GM19351 (cell line): Measurements from ENCODE around the gene ESRRB.

Experiments used
- ATAC-seq: cut with Tn5 transposase; IDR thresholded peaks from one replicate; pipeline ENCODE4 v1.9.1; 2021; ENCODE audit warnings: mild to moderate bottlenecking, moderate library complexity; ENCODE audit not compliant: unreplicated experiment

ESRRB gene

GRCh38 chr14:76375947-76376404, at the start of gene ESRRB:
Gene ESRRB, plus strand, starts transcription at chr14:76376137. Its CDS starts 265 bp downstream, at chr14:76376402.
- no peak for ATAC-seq

GRCh38 chr14:76326918-76327689, 48.8 kb upstream of the ESRRB start:
- no peak for ATAC-seq

GRCh38 chr14:76328457-76329137, 47.3 kb upstream of the ESRRB start:
- ATAC-seq: no peak

DNA sequence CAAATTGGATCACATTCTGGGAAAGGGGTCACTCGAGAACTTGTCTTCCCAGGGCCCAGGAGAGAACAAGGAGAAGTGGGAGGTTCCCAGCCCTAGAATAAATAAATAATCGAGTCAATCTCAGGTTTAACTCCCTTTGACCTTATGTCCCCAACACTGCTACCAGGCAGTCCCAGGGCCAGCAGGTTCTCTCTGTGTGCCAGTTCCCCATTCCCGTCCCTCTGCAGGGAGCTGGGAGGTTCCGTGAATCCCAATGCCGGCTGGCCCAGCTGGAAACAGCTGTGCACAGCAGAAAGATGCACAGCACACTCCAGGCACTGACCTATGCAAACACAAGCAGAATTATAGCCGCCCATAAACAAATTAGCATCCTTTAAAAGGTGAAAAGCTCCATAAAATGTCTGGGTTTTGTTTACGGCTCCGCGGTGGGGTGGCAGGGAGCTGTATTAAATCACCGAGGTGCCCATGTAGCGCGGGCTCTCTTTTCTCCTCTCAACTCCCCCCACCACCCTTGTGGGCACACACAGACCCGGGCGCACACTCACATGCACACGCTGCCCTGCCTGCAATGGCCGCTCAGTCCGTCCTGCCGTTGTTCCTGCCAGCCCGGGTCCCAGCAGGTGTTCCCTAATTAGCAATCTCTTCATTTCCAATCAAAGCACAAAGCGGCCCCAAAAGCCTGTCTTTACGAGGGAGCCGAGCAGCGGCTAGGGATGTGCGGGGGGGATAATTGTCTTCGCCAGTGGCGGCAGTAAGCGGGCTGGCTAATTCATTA, 46.6 kb upstream of the ESRRB start:
- ATAC-seq: no peak

- ATAC-seq: no peak
Measured at GRCh38 chr14:76329951-76330350, 46.0 kb upstream of the ESRRB start.

DNA sequence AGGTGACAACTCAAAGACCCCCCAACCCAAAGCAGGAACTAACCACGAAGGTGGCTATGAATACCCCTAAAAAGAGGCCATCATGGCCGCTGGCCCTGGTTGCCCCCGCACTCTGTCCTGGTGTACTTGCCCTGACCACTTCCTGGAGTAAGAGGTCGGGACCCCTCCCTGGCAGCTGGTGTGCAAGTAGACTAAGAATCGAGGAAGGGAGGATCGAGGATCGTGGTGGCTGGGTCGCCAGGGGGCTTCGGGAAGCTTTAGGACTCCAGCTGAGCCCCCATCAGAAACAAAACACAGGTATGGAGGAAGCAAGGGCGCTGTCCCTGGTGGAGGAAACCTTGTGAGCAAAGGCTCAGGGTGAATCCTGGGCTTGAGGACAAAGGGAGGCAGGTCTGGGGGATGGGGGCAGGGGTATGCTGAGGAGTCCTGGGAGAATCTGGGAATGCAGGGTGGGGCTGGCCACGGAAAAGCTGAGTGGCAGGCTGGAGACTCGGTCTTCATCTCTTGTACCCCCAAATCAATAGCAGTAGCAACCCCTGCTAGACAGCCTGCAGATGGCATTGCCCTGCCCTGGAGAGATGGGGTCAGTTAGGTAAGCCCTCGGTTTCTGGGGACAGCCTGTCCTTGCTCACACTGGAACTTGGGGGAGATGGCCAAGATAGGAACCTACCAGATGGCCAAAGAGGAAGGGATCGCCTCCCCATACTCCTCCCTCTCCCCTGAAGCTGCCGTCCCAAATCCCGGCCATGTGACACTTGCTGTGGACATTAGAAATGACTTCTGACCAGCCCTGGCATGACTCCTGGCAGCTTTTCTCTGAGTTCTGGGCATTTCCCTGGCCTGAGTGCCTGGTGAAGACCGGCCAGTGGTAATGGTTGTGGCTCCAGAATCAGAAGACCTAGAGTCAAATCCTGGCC, 45.3 kb upstream of the ESRRB start:
- no peak for ATAC-seq

DNA sequence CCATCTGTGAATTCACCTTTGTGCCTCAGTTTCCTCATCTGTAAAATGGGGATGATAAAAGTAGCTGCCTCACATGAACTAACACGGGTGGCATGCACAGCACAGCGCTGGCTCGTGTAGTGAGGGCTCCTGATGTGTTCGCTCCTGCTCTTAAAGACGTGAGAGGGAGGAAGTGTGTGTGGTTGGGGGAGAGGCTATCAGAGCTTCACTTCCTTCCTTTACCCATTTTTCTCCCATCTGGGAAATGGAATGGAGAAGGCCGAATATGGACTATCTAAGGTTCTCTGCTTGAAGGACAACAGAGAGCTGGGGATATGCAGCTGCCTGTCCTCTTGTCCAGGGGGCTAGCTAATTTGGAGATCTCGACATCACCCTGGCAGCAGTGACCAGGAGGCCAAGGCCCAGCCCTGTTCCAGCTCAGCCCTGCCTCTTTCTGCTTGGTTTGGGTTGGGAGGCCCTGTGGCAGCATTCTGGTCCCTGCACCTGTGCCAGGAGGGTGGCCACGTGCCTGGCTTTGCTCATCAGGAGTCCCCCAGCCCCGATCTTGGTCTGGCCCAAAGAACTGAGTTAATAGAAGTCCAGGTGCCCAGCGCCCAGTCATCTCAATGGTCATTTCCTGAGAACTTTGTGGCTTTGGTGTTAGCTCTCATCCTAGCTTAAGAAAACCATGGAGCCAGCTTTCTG, 44.5 kb upstream of the ESRRB start:
- ATAC-seq: no peak

DNA sequence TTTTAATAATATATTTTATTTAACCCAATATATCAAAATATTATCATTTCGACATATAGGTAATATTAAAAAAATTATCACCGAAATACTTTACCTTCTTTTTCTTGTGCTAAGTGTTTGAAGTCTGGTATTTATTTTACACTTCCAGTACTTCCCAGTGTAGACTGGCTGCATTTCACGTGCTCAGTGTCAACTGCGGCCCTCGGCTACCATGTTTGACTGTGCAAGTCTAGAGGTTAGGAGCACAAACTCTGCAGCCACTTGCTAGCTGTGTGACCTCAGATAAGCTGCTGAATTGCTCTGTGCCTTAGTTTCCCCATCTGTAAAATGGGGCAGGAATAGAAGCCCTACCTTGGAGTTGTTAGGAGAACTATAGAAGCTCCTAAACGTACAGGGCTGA, 42.3 kb upstream of the ESRRB start:
- ATAC-seq: no peak

- ATAC-seq: no peak
Measured at GRCh38 chr14:76334316-76334715, 41.6 kb upstream of the ESRRB start.

- ATAC-seq: no peak
Measured at GRCh38 chr14:76336876-76337275, 39.1 kb upstream of the ESRRB start.

GRCh38 chr14:76337635-76338545, 38.0 kb upstream of the ESRRB start:
- ATAC-seq: no peak

- ATAC-seq: no peak
Measured at GRCh38 chr14:76339728-76340615, 36.0 kb upstream of the ESRRB start.

- no peak for ATAC-seq
Measured at GRCh38 chr14:76343386-76343785, 32.6 kb upstream of the ESRRB start.

GRCh38 chr14:76346391-76347160, 29.4 kb upstream of the ESRRB start:
- no peak for ATAC-seq

- ATAC-seq: no peak
Measured at GRCh38 chr14:76348898-76349297, 27.0 kb upstream of the ESRRB start.

DNA sequence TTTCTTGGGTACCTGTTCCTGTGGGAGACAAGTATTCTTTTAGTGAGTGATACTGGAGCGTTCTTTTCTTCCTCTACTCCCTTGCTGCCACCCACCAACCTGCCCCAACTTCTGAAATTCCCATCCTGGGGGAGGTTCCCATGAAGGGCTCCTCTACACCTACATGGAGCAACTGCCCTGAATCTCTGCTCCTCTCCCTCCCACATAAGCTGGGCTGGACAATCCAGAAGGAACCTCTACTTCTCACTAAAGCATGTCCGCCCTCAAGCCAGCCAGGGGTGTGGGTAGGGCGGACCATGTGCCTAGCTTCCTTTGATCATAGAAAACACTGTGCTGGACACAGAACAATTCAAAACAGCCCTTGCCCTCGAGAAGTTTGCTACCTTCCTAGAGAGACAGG, 25.9 kb upstream of the ESRRB start:
- ATAC-seq: no peak

- ATAC-seq: no peak
Measured at GRCh38 chr14:76350671-76351070, 25.3 kb upstream of the ESRRB start.
